Activated CD8-positive, alpha-beta memory T cell treated with anti-CD3 and anti-CD28 coated beads, Interleukin-2, amount 50 U/mL, for 1 hour (primary cell): Measurements from ENCODE around the gene NR4A2.
"Not testable (repeated sequence)": the region's sequence is repeated elsewhere in the genome, so short reads cannot be mapped to it uniquely, and the experiment has no call there.

Experiments used
- DNase-seq: peaks from one replicate; pipeline ENCODE4 v3.0.0-alpha.2; 2020; ENCODE audit errors: extremely low read depth

NR4A2 gene

GRCh38 chr2:156321243-156321904, 11.1 kb downstream of the NR4A2 start:
- DNase-seq, result no peak

GRCh38 chr2:156320486-156321098, 11.9 kb downstream of the NR4A2 start:
- DNase-seq, result no peak

GRCh38 chr2:156319811-156320485, 12.6 kb downstream of the NR4A2 start:
- no peak for DNase-seq

- DNase-seq, result no peak
These were observed 14.9 kb downstream of the NR4A2 start for GRCh38 chr2:156317631-156318030.

- DNase-seq, result no peak
These were observed 20.5 kb downstream of the NR4A2 start for GRCh38 chr2:156311976-156312375.

GRCh38 chr2:156310773-156311172, 21.7 kb downstream of the NR4A2 start:
- no peak for DNase-seq

- no peak for DNase-seq
These were observed 22.6 kb downstream of the NR4A2 start for GRCh38 chr2:156309917-156310316.

GRCh38 chr2:156309167-156309566, 23.4 kb downstream of the NR4A2 start:
- no peak for DNase-seq

GRCh38 chr2:156306821-156307220, 25.7 kb downstream of the NR4A2 start:
- DNase-seq, result no peak

- no peak for DNase-seq
These were observed 27.4 kb downstream of the NR4A2 start for GRCh38 chr2:156305121-156305520.

GRCh38 chr2:156300337-156300736, 32.2 kb downstream of the NR4A2 start:
- no peak for DNase-seq

- DNase-seq, result no peak
These were observed 37.5 kb downstream of the NR4A2 start for GRCh38 chr2:156294945-156295580.

GRCh38 chr2:156293382-156293781, 39.1 kb downstream of the NR4A2 start:
- DNase-seq, result not testable (repeated sequence)

- no peak for DNase-seq
These were observed 52.9 kb downstream of the NR4A2 start for GRCh38 chr2:156279446-156280150.
